ENCODE data around the gene GJB6. TPM values are rescaled to one million over a fixed set of nuclear protein-coding genes. Genes with fewer than 3 reads are reported as not detected.
"Not testable (repeated sequence)": the region's sequence is repeated elsewhere in the genome, so short reads cannot be mapped to it uniquely, and the experiment has no call there.

GJB6 gene
- 121 TPM for total RNA-seq

- Histone ChIP-seq H3K36me3 (no peaks in the 10 kb centered on the region), H3K27ac (peak within 1 kb of the TSS; percentile 66), H3K27me3 (no peaks in the 10 kb centered on the region), H3K9me3 (no peaks in the 10 kb centered on the region), H3K4me1 (peaks cover 19% of the 10 kb centered on the region), H3K4me3 (peak within 1 kb of the TSS; percentile 34 to 51)
- intact Hi-C loops (cut with DNase I) = no loop called here
- TF ChIP-seq CTCF (IDR thresholded peaks at IDR 0.05) = no peak
- no peak for TF ChIP-seq POLR2A (IDR thresholded peaks at IDR 0.05)
- TF ChIP-seq POLR2AphosphoS5 (IDR thresholded peaks at IDR 0.05; ENCODE audit: insufficient read depth in 1 of 2, low read depth in 1 of 2) = no peak
- DNase-seq (ENCODE audit: extremely low spot score in 2 of 2) = no peak
These were observed at the start of gene GJB6 for GRCh38 chr13:20231839-20232555. Gene GJB6 (minus strand): TSS chr13:20232319. CDS start chr13:20223480, 8,839 bp downstream.

- DNase-seq (ENCODE audit: extremely low spot score in 2 of 2); H3K27me3 ChIP-seq; H3K4me1 ChIP-seq; H3K36me3 ChIP-seq; H3K9me3 ChIP-seq; intact Hi-C loops (cut with DNase I); H3K4me3 ChIP-seq; H3K27ac ChIP-seq: not testable (repeated sequence)
These were observed 44.8 kb upstream of the GJB6 start for GRCh38 chr13:20276901-20277300.

GRCh38 chr13:20274466-20274865 is 42.3 kb upstream of the GJB6 start:
- Histone ChIP-seq H3K4me3 (no peak overlapping the region), H3K27ac (no peak overlapping the region), H3K36me3 (no peaks in the 10 kb centered on the region), H3K9me3 (no peaks in the 10 kb centered on the region), H3K27me3 (no peaks in the 10 kb centered on the region), H3K4me1 (no peaks in the 10 kb centered on the region)
- no peak for DNase-seq (ENCODE audit: extremely low spot score in 2 of 2)
- intact Hi-C loops (cut with DNase I) = no loop called here
- peak in 1 of 2 donors; percentile 71 for TF ChIP-seq POLR2AphosphoS5 (IDR thresholded peaks at IDR 0.05; ENCODE audit: insufficient read depth in 1 of 2, low read depth in 1 of 2)
- no peak for TF ChIP-seq CTCF (IDR thresholded peaks at IDR 0.05)
- no peak for TF ChIP-seq POLR2A (IDR thresholded peaks at IDR 0.05)

- H3K4me3 ChIP-seq = no peak overlapping the region
- H3K4me1 ChIP-seq = no peaks in the 10 kb centered on the region
- no peaks in the 10 kb centered on the region for H3K36me3 ChIP-seq
- H3K27me3 ChIP-seq = no peaks in the 10 kb centered on the region
- intact Hi-C loops (cut with DNase I) = no loop called here
- no peak for DNase-seq (ENCODE audit: extremely low spot score in 2 of 2)
- H3K27ac ChIP-seq = no peak overlapping the region
- H3K9me3 ChIP-seq = no peaks in the 10 kb centered on the region
- TF ChIP-seq POLR2A (IDR thresholded peaks at IDR 0.05) (no peak), CTCF (IDR thresholded peaks at IDR 0.05) (no peak), POLR2AphosphoS5 (IDR thresholded peaks at IDR 0.05; ENCODE audit: insufficient read depth in 1 of 2, low read depth in 1 of 2) (no peak)
These were observed 40.6 kb upstream of the GJB6 start for GRCh38 chr13:20272588-20273171.

GRCh38 chr13:20272104-20272503 is 40.0 kb upstream of the GJB6 start:
- Histone ChIP-seq H3K9me3 (no peaks in the 10 kb centered on the region), H3K4me3 (no peak overlapping the region), H3K4me1 (no peaks in the 10 kb centered on the region), H3K27ac (no peak overlapping the region), H3K27me3 (no peaks in the 10 kb centered on the region), H3K36me3 (no peaks in the 10 kb centered on the region)
- no peak for TF ChIP-seq POLR2A (IDR thresholded peaks at IDR 0.05)
- no peak for TF ChIP-seq CTCF (IDR thresholded peaks at IDR 0.05)
- TF ChIP-seq POLR2AphosphoS5 (IDR thresholded peaks at IDR 0.05; ENCODE audit: insufficient read depth in 1 of 2, low read depth in 1 of 2) = no peak
- DNase-seq (ENCODE audit: extremely low spot score in 2 of 2) = no peak
- intact Hi-C loops (cut with DNase I) = no loop called here

All from vagina (tissue), 2 donors.